Lower lobe of right lung (tissue), 2 donors: Measurements from ENCODE around the gene ATP6V1B1. TPM values are rescaled to one million over a fixed set of nuclear protein-coding genes. Genes with fewer than 3 reads are reported as not detected.

ENCODE experiments used
- ATAC-seq, 2 donors: fragments of 200-7000 bp; cut with Tn5 transposase; one replicate each; pipeline ENCODE4 v1.9.1; 2020 to 2022; ENCODE audit warnings: mild to moderate bottlenecking in 2 of 2, moderate library complexity in 2 of 2
- DNase-seq: peaks from one replicate; pipeline ENCODE4 v3.0.0-alpha.2; 2020
- H3K27ac ChIP-seq: fragments of 200-600 bp; one replicate; pipeline ENCODE4 v1.8.0; 2022
- H3K27me3 ChIP-seq: fragments of 200-600 bp; one replicate; pipeline ENCODE4 v1.8.0; 2022; ENCODE audit warnings: low read depth
- H3K36me3 ChIP-seq: fragments of 200-600 bp; one replicate; pipeline ENCODE4 v1.8.0; 2022; ENCODE audit warnings: mild to moderate bottlenecking
- H3K4me1 ChIP-seq: fragments of 200-600 bp; one replicate; pipeline ENCODE4 v1.8.0; 2022
- H3K4me3 ChIP-seq: fragments of 200-600 bp; one replicate; pipeline ENCODE4 v1.8.0; 2022; ENCODE audit warnings: mild to moderate bottlenecking
- H3K9me3 ChIP-seq: fragments of 200-600 bp; one replicate; pipeline ENCODE4 v1.8.0; 2022
- CTCF ChIP-seq: fragments of 200-600 bp; IDR thresholded peaks from one replicate; pipeline ENCODE4 v1.8.0; 2022; ENCODE audit warnings: antibody characterized with exemption, mild to moderate bottlenecking
- intact Hi-C: fragments of 100-400 bp; cut with DNase I; formaldehyde crosslinking; loops from one replicate; pipeline ENCODE4 v1.11.0; 2022
- total RNA-seq: library from RNA; stranded (reverse); fragmentation: NEBNext Ultra II Directional; extraction: Animal tissue kit (Norgen Biotek cat#: 25700); gene quantifications from one replicate; pipeline ENCODE4 v1.2.1, GENCODE V29; 2021
- donor health status: DM: no; HTN: yes; CAD: no; lungs with severe emphysema.

ATP6V1B1 gene
- total RNA-seq, 1 donor from 2014 or later, result 2.2 TPM

GRCh38 chr2:70906439-70907005, 29.2 kb upstream of the ATP6V1B1 start:
- Histone ChIP-seq H3K9me3 (no peaks in the 10 kb centered on the region), H3K27ac (no peak overlapping the region), H3K27me3 (peaks cover 94% of the 10 kb centered on the region), H3K4me1 (peaks cover 10% of the 10 kb centered on the region), H3K36me3 (no peaks in the 10 kb centered on the region), H3K4me3 (no peak overlapping the region)
- ATAC-seq (no peak), DNase-seq (no peak)
- TF ChIP-seq CTCF, result no peak
- intact Hi-C loops, result no loop called here

- peaks cover 5% of the 10 kb centered on the region for H3K4me1 ChIP-seq
- no peak for DNase-seq
- peaks cover 95% of the 10 kb centered on the region for H3K27me3 ChIP-seq
- no peaks in the 10 kb centered on the region for H3K9me3 ChIP-seq
- intact Hi-C loops, result no loop called here
- H3K27ac ChIP-seq, result no peak overlapping the region
- peak; percentile 51 to 58 for ATAC-seq
- H3K4me3 ChIP-seq, result peak overlapping the region; percentile 34
- TF ChIP-seq CTCF, result no peak
- H3K36me3 ChIP-seq, result no peaks in the 10 kb centered on the region
These were observed 28.3 kb upstream of the ATP6V1B1 start for GRCh38 chr2:70907130-70908057.

GRCh38 chr2:70916291-70916690, 19.4 kb upstream of the ATP6V1B1 start:
- peaks cover 28% of the 10 kb centered on the region for H3K27me3 ChIP-seq
- no peaks in the 10 kb centered on the region for H3K4me1 ChIP-seq
- H3K36me3 ChIP-seq, result no peaks in the 10 kb centered on the region
- TF ChIP-seq CTCF, result no peak
- intact Hi-C loops, result no loop called here
- DNase-seq (no peak), ATAC-seq (no peak)
- H3K4me3 ChIP-seq, result no peak overlapping the region
- H3K9me3 ChIP-seq, result no peaks in the 10 kb centered on the region
- H3K27ac ChIP-seq, result no peak overlapping the region

- Histone ChIP-seq H3K27me3 (peaks cover 11% of the 10 kb centered on the region), H3K4me3 (no peak overlapping the region), H3K4me1 (no peaks in the 10 kb centered on the region), H3K9me3 (no peaks in the 10 kb centered on the region), H3K36me3 (no peaks in the 10 kb centered on the region), H3K27ac (no peak overlapping the region)
- no peak for ATAC-seq
- DNase-seq, result no peak
- no peak for TF ChIP-seq CTCF
- intact Hi-C loops, result no loop called here
These were observed 17.7 kb upstream of the ATP6V1B1 start for GRCh38 chr2:70918016-70918415.

GRCh38 chr2:70919672-70920366, 15.9 kb upstream of the ATP6V1B1 start:
- intact Hi-C loops, result loop anchor here (10.0 kb wide), 1 partner anchor 55 kb away; no protein-coding TSS in a partner anchor
- peak; percentile 91 to 93 for ATAC-seq

More at GRCh38 chr2:70919672-70920366, 15.9 kb upstream of the ATP6V1B1 start:
- TF ChIP-seq CTCF, result peak; percentile 89
- Histone ChIP-seq H3K4me1 (no peaks in the 10 kb centered on the region), H3K27ac (no peak overlapping the region), H3K4me3 (no peak overlapping the region), H3K36me3 (no peaks in the 10 kb centered on the region), H3K27me3 (peaks cover 6% of the 10 kb centered on the region), H3K9me3 (no peaks in the 10 kb centered on the region)
- peak; percentile 81 for DNase-seq
